ENCODE measurements around the gene OXER1. TPM values are rescaled to one million over a fixed set of nuclear protein-coding genes. Genes with fewer than 3 reads are reported as not detected.

The OXER1 gene
- total RNA-seq, 4 donors from 2014 or later: 0.78 to 1.3 (median 0.98) TPM; not detected in 1

DNA sequence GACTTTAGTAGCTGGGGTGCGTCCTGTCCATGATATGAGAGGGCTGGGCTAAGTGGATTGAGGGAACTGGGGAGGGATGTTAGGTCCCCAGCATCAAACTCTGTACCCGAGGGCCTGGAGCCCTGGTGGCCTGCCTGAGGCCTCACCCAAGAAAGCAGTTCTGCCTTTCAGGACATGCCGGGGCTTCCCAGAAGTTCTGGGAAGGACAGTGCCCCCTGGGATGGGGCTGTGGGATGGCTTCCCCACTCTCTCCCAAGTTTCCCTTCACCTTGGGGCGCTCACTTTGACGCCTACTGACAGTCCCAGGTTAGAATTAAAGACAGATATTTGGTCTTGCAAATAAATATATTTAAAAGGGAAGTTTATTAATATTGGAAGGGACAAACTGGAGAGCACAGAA lies 1.8 kb downstream of the OXER1 start:
- Histone ChIP-seq H3K4me3 (replicated peaks in 1 of 3) (no peak overlapping the region), H3K27ac (no peak overlapping the region), H3K36me3 (no peaks in the 10 kb centered on the region), H3K27me3 (no peaks in the 10 kb centered on the region), H3K9me3 (no peaks in the 10 kb centered on the region), H3K4me1 (no peaks in the 10 kb centered on the region)
- intact Hi-C loops (cut with DNase I): no loop called here
- 86 to 98% methylated on average over 5 of the region's 5 CpGs for WGBS, 2 donors
- TF ChIP-seq, protein P1, sequence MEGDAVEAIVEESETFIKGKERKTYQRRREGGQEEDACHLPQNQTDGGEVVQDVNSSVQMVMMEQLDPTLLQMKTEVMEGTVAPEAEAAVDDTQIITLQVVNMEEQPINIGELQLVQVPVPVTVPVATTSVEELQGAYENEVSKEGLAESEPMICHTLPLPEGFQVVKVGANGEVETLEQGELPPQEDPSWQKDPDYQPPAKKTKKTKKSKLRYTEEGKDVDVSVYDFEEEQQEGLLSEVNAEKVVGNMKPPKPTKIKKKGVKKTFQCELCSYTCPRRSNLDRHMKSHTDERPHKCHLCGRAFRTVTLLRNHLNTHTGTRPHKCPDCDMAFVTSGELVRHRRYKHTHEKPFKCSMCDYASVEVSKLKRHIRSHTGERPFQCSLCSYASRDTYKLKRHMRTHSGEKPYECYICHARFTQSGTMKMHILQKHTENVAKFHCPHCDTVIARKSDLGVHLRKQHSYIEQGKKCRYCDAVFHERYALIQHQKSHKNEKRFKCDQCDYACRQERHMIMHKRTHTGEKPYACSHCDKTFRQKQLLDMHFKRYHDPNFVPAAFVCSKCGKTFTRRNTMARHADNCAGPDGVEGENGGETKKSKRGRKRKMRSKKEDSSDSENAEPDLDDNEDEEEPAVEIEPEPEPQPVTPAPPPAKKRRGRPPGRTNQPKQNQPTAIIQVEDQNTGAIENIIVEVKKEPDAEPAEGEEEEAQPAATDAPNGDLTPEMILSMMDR (IDR thresholded peaks at IDR 0.05): no peak
- TF ChIP-seq POLR2A (IDR thresholded peaks at IDR 0.05): no peak
- DNase-seq: no peak

DNA sequence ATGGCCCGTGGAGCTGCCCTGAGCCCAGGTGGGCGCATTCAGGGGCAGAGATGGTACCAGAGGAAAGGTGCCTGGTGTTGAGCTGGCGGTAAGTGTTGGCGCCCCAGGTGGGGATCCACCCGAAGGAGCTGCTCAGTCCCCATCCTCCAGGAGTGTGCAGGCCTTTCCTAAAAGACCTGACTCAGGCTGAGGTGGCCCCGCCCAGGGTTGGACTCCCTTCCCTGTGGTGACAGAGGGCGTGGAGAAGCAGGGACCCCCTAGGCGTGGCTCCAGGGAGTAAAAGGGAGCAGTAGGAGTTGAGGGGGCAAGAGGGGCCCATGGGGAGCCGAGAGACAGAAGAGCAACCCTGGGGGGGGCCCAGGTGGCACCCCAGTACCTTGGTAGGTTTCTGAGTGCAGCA lies 2.4 kb downstream of the OXER1 start:
- TF ChIP-seq, protein P1 (IDR thresholded peaks at IDR 0.05): no peak
- no peak for TF ChIP-seq POLR2A (IDR thresholded peaks at IDR 0.05)
- Histone ChIP-seq H3K4me3 (replicated peaks in 1 of 3) (no peak overlapping the region), H3K27me3 (no peaks in the 10 kb centered on the region), H3K9me3 (no peaks in the 10 kb centered on the region), H3K4me1 (no peaks in the 10 kb centered on the region), H3K36me3 (no peaks in the 10 kb centered on the region), H3K27ac (no peak overlapping the region)
- intact Hi-C loops (cut with DNase I): no loop called here
- DNase-seq: no peak
- WGBS, 2 donors: 89 to 91% methylated on average over 9 of the region's 9 CpGs

DNA sequence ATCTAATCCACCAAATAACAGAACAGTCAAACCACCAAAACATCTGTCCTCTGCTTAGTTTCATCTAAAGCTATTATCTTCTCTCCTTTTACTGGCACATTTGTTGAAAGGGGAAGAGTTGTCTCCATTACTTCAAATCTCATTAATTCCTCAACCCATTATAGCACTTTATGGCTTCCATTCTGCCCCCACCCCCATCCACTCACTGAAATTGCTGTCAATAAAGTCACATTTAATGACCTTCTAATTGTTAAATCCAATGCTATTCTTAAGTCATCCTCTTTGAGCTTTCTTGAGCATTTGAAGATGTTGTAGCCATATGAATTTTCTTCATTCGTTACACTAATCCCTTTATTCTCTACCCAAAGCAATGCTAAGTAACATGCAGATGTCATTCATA lies 5.2 kb downstream of the OXER1 start:
- DNase-seq: no peak
- no peak overlapping the region for H3K27ac ChIP-seq
- no peaks in the 10 kb centered on the region for H3K36me3 ChIP-seq
- no peaks in the 10 kb centered on the region for H3K9me3 ChIP-seq
- TF ChIP-seq, protein P1 (IDR thresholded peaks at IDR 0.05): no peak
- TF ChIP-seq POLR2A (IDR thresholded peaks at IDR 0.05): no peak
- intact Hi-C loops (cut with DNase I): no loop called here
- H3K4me3 ChIP-seq (replicated peaks in 1 of 3): no peak overlapping the region
- no peaks in the 10 kb centered on the region for H3K27me3 ChIP-seq
- 94 to 96% methylated on average over 1 of the region's 1 CpG for WGBS, 2 donors
- H3K4me1 ChIP-seq: peaks cover 9% of the 10 kb centered on the region in 2 donors

DNA sequence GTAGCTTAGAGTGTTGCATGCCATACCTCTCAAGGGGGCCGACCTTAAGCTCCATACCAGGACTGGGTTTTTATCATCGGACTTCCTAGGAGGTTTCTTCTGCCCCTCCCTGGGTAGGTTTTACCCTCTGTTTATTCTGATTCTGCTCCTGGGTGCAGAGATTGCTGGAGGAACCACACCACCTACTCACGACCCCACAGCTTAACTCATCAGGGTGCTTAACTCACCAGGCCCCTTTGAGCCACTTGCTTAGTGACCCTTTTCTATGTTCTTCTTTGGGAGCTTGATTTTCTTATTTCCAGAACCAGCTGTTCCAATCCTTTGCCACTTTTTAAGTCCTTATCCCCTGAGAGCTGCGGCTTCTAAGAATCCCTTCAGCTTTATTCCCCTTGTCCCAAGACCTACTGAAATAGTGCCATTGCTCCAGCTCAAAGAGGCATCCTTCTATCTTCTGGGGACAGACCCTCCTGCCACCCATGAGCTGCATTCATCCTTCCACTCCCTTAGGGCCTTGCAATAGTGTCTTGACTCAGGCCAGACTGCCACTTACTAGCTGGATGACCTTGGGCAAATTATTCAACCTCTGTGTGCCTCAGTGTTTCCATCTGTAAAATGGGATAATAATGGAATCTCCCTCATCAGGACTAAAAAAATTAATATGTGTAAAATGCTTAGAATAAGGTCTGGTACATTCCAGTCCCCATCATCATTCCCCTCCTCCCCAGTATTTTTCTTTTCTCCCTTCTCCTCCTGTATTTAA lies 5.8 kb downstream of the OXER1 start:
- no peak overlapping the region for H3K27ac ChIP-seq
- TF ChIP-seq POLR2A (IDR thresholded peaks at IDR 0.05): no peak
- TF ChIP-seq, protein P1 (IDR thresholded peaks at IDR 0.05): no peak
- no peaks in the 10 kb centered on the region for H3K9me3 ChIP-seq
- no peaks in the 10 kb centered on the region for H3K27me3 ChIP-seq
- intact Hi-C loops (cut with DNase I): no loop called here
- H3K4me3 ChIP-seq (replicated peaks in 1 of 3): no peak overlapping the region
- no peak for DNase-seq
- peaks cover 12 to 15% of the 10 kb centered on the region in 2 donors for H3K4me1 ChIP-seq
- H3K36me3 ChIP-seq: no peaks in the 10 kb centered on the region
- WGBS, 2 donors: 78 to 95% methylated on average over 4 of the region's 4 CpGs

DNA sequence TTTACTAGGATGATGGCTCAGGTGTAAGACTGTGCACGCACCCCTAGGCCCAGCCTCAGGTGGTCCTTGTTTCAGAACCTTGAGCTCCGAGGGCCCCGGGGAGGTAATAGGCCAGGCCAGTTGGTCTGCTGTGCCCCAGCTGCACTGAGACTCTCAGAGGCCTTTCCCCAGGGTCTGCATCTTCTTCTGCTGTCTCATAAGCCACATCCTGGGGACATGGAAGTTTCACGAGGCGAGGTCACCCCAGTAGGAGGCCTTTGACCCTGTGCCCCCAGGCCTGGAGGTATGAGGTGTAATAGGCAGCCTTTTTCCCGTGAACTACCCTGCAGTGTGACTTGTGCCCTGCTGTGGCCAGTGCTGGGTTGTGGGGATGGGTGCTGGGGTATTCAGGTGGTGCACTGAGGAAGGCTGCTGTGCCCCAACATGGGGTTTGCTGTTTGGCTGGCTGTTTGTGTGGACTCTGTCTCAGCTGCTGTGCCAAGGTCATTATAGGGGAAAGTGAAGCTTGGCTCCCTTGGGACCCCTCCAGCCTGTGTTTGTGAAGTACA lies 6.9 kb downstream of the OXER1 start:
- intact Hi-C loops (cut with DNase I): no loop called here
- Histone ChIP-seq H3K9me3 (no peaks in the 10 kb centered on the region), H3K4me1 (peaks cover 12 to 17% of the 10 kb centered on the region in 2 donors), H3K27me3 (no peaks in the 10 kb centered on the region), H3K27ac (no peak overlapping the region), H3K36me3 (no peaks in the 10 kb centered on the region), H3K4me3 (replicated peaks in 1 of 3) (no peak overlapping the region)
- TF ChIP-seq, protein P1 (IDR thresholded peaks at IDR 0.05): no peak
- no peak for TF ChIP-seq POLR2A (IDR thresholded peaks at IDR 0.05)
- 94 to 97% methylated on average over 6 of the region's 6 CpGs for WGBS, 2 donors
- no peak for DNase-seq

Data from thyroid gland (tissue), 4 donors.